Neural crest cell (in vitro differentiated cells): ENCODE data around the gene SNAP47. TPM values are rescaled to one million over a fixed set of nuclear protein-coding genes. Genes with fewer than 3 reads are reported as not detected.

Source experiments
- DNase-seq: peaks from one replicate; pipeline ENCODE4 v3.0.0; 2021; ENCODE audit warnings: low read depth, mixed read lengths, low spot score
- H3K27ac Mint-ChIP-seq: one replicate; pipeline ENCODE4 v1.8.0; 2021; ENCODE audit warnings: mild to moderate bottlenecking, mixed read lengths; ENCODE audit not compliant: unreplicated experiment
- H3K27me3 Mint-ChIP-seq: 2 replicates; pipeline ENCODE4 v1.8.0; 2021; ENCODE audit warnings: low read depth, mild to moderate bottlenecking, mixed read lengths
- H3K36me3 Mint-ChIP-seq: 2 replicates; pipeline ENCODE4 v1.8.0; 2021; ENCODE audit warnings: low read depth, mild to moderate bottlenecking, mixed read lengths
- H3K4me1 Mint-ChIP-seq: 2 replicates; pipeline ENCODE4 v1.8.0; 2021; ENCODE audit warnings: mixed read lengths
- H3K4me3 Mint-ChIP-seq: one replicate; pipeline ENCODE4 v1.8.0; 2021; ENCODE audit warnings: mild to moderate bottlenecking, mixed read lengths
- H3K9me3 Mint-ChIP-seq: 2 replicates; pipeline ENCODE4 v1.8.0; 2021; ENCODE audit warnings: mixed read lengths
- total RNA-seq: library from RNA; stranded (reverse); gene quantifications from 2 replicates; pipeline ENCODE4 v1.2.1, GENCODE V29; 2021
- TF ChIP-seq, protein P1 (sequence below): fragments of 200-600 bp; sonication (generic); conservative IDR thresholded peaks from 2 replicates; pipeline ENCODE4 v1.5.0; 2021; ENCODE audit warnings: antibody characterized with exemption, mild to moderate bottlenecking

The SNAP47 gene
- total RNA-seq, 1 donor from 2014 or later: 45.3 TPM

DNA sequence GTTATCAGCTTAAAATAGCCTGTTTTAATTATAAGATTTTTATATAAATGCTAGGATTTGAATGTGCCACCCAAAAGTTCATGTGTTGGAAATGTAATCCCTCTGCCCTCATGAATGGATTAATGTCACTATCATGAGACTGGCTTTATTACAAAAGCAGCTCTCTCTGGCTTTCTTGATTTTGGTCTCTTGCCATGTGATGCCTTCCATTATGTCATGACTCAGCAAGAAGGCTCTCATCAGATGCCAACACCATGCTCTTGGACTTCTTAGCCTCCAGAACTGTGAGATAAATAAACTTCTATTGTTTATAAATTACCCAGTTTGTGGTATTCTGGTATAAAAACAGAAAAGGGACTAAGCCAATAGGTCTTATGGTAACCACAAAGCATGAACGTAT lies 73.3 kb downstream of the SNAP47 start:
- peaks cover 22% of the 10 kb centered on the region for H3K27me3 Mint-ChIP-seq
- TF ChIP-seq, protein P1, sequence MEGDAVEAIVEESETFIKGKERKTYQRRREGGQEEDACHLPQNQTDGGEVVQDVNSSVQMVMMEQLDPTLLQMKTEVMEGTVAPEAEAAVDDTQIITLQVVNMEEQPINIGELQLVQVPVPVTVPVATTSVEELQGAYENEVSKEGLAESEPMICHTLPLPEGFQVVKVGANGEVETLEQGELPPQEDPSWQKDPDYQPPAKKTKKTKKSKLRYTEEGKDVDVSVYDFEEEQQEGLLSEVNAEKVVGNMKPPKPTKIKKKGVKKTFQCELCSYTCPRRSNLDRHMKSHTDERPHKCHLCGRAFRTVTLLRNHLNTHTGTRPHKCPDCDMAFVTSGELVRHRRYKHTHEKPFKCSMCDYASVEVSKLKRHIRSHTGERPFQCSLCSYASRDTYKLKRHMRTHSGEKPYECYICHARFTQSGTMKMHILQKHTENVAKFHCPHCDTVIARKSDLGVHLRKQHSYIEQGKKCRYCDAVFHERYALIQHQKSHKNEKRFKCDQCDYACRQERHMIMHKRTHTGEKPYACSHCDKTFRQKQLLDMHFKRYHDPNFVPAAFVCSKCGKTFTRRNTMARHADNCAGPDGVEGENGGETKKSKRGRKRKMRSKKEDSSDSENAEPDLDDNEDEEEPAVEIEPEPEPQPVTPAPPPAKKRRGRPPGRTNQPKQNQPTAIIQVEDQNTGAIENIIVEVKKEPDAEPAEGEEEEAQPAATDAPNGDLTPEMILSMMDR: no peak
- no peak for DNase-seq
- peaks cover 13% of the 10 kb centered on the region for H3K9me3 Mint-ChIP-seq
- H3K36me3 Mint-ChIP-seq: peaks cover 12% of the 10 kb centered on the region
- H3K4me1 Mint-ChIP-seq: no peaks in the 10 kb centered on the region
- no peak overlapping the region for H3K4me3 Mint-ChIP-seq
- no peak overlapping the region for H3K27ac Mint-ChIP-seq

DNA sequence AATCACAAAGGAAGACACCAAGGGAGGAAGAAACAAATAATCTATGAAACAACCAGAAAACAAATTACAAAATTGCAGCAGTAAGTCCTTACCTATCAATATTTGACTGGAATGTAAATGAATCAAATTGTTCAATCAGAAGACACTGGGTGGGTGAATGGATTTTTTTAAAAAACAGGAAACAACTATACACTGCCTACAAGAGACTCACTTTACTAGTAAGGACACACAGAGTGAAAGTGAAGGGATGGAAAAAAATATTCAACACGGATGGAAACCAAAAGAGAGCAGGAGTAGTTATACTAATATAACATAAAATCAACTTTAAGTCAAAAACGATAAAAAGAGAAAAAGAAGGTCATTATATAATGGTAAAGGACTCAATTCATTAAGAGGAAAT lies 73.8 kb downstream of the SNAP47 start:
- no peak for DNase-seq
- H3K4me1 Mint-ChIP-seq: no peaks in the 10 kb centered on the region
- peaks cover 20% of the 10 kb centered on the region for H3K27me3 Mint-ChIP-seq
- TF ChIP-seq, protein P1: no peak
- H3K4me3 Mint-ChIP-seq: no peak overlapping the region
- H3K36me3 Mint-ChIP-seq: peaks cover 12% of the 10 kb centered on the region
- no peak overlapping the region for H3K27ac Mint-ChIP-seq
- peaks cover 13% of the 10 kb centered on the region for H3K9me3 Mint-ChIP-seq

DNA sequence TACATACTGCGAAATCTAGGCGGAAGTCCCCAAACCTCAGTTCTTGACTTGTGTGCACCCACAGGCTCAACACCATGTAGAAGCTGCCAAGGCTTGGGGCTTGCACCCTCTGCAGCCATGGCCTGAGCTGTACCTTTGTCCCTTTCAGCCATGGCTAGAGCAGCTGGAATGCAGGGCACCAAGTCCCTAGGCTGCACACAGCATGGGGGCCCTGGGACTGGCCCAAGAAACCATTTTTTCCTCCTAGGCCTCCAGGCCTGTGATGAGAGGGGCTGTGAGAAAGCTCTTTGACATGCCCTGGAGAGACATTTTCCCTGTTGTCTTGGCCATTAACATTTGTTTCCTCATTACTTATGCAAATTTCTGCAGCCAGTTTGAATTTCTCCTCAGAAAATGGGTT lies 78.7 kb downstream of the SNAP47 start:
- Mint-ChIP-seq H3K27me3 (peaks cover 6% of the 10 kb centered on the region), H3K4me3 (no peak overlapping the region), H3K9me3 (peaks cover 15% of the 10 kb centered on the region), H3K4me1 (no peaks in the 10 kb centered on the region), H3K36me3 (peaks cover 11% of the 10 kb centered on the region), H3K27ac (no peak overlapping the region)
- TF ChIP-seq, protein P1: no peak
- no peak for DNase-seq

DNA sequence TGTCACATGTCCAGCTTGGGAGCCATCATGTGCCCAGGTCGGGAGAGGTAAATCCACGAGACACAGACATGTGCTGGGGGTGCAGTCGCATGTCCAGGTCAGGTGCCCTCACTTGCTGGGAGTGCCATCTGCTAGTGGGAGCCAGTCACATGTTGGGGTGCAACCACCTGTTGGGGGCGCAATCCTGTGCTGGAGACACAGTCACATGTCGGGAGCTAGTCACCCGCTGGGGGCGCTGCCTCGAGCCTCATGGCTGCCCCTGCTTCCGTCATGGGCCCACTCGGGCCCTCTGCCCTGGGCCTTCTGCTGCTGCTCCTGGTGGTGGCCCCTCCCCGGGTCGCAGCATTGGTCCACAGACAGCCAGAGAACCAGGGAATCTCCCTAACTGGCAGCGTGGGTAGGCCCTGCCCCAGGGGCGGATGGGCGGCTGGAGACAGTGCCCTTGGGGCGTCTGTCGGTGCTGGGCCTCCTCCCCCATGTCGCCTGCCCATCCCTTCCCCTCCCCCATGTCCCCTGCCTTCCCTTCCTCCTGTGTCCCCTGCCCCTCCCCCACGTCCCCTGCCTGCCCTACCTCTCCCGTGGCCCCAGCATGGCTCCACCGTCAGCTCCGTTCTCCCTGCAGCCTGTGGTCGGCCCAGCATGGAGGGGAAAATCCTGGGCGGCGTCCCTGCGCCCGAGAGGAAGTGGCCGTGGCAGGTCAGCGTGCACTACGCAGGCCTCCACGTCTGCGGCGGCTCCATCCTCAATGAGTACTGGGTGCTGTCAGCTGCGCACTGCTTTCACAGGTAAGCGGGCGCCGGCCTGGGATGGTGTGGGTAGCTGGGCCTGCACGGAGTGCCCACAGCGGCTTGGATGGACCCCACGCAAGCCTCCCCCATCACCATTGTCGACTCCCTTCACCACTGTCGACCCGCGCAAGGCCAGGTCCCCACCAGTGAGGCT lies 80.5 kb downstream of the SNAP47 start, which contains the start of gene PRSS38:
Gene PRSS38, plus strand, starts transcription at position 208 of the 942 bp plus-strand sequence. Its CDS starts 42 bp downstream, at position 250.
- peaks cover 14% of the 10 kb centered on the region for H3K9me3 Mint-ChIP-seq
- no peak within 1 kb of the TSS for H3K4me3 Mint-ChIP-seq
- peaks cover 13% of the 10 kb centered on the region for H3K27me3 Mint-ChIP-seq
- TF ChIP-seq, protein P1: no peak
- no peak within 1 kb of the TSS for H3K27ac Mint-ChIP-seq
- no peaks in the 10 kb centered on the region for H3K4me1 Mint-ChIP-seq
- DNase-seq: no peak
- peaks cover 11% of the 10 kb centered on the region for H3K36me3 Mint-ChIP-seq

DNA sequence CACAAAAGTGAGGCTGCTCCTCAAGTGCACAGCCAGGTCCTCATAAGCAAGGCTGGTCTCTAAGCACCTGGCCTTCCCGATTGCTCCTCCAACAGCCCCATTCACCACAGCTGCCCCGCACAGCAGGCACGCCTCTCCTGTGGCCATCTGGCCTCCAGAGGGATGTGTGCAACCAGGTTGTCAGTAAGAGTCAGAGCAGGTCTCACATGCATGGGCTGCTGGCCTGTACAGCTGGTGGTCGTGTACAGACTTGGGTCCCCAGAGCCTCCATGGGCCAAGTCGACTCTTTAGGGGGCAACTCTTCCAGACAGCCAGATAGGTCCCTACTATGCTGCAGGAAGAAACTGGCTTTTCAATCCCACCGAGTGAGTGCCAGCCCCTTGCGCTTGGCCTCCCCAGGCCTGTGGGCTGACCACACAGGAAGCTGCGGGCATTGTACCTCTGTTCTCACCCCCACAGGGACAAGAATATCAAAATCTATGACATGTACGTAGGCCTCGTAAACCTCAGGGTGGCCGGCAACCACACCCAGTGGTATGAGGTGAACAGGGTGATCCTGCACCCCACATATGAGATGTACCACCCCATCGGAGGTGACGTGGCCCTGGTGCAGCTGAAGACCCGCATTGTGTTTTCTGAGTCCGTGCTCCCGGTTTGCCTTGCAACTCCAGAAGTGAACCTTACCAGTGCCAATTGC lies 81.7 kb downstream of the SNAP47 start:
- peaks cover 21% of the 10 kb centered on the region for H3K27me3 Mint-ChIP-seq
- no peak overlapping the region for H3K4me3 Mint-ChIP-seq
- peaks cover 11% of the 10 kb centered on the region for H3K36me3 Mint-ChIP-seq
- TF ChIP-seq, protein P1: no peak
- DNase-seq: no peak
- H3K27ac Mint-ChIP-seq: no peak overlapping the region
- H3K4me1 Mint-ChIP-seq: no peaks in the 10 kb centered on the region
- H3K9me3 Mint-ChIP-seq: peaks cover 14% of the 10 kb centered on the region
